Kidney capillary endothelial cell (primary cell): ENCODE data around the gene PLA2G3.

Experiments used
- DNase-seq: peaks from one replicate; pipeline ENCODE4 v3.0.0-alpha.2; 2018; ENCODE audit warnings: low spot score

PLA2G3 gene

DNA sequence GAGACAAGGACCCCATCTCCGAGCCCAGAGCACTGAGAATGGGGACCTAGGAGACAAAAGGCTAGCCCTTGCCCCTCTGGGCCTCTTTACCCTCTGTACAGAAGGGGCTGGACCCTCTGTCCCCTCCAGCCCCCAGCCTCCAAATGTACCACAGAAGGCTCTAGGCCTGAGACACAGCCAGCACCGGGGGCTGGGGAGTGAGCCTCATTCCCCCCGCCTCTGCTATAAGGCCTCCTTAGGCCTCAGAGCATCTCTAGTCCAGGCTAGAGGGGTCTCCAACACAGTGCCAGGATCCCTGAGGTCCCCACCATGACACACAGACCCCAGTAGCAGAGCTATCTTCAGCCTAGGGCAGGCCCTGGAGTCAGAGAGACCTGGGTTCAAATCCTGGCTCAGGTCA lies 54.4 kb downstream of the PLA2G3 start:
- DNase-seq = no peak

DNA sequence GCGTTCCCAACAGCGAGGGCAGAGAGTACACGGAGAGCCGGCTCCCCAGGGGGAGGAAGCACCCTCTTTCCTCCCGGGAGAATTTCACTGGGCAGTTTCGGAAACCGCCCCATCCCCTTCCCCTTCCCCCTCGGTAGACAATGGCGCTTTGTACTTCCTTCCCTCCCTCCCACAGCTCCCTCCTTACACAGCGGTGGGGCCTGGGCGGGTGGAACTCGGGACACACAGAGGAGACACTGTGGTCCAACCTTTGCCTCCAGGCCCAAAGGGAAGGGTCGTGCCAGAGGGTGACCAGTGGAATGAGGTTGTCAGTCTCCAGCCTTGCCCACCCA lies 54.8 kb downstream of the PLA2G3 start:
- DNase-seq = no peak

DNA sequence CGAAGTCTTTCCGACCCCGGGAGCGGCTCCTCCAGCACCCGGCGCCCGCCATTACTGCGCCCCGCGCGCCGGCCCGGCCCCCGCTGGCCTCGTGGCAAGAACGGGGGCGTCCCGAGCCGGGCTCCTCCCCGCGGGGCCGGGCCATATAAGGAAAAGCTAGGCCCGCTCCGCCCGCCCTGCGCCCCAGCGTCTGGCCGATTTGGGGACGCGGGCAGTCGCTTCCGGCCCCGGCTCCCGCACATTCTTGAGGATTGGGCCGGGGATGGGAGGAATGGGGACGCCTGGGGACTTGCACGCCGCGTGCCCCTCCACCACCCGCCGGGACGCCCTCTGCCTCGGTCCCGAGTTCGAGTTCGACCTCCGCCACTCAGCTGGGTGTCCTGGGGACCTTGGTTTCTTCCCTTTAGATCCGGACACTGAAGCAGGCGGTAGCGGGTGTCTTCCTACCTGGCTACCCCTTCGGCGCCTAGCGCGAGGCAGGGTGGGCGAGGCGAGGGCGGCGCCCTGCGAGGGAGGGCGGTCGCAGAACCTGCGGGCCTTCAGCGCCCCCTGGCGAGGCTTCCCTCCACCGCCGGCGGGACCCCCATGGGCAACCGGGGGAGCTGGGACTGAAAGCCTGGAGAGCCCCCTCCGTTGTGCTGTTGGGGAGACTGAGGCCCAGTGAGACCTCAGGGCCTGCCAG lies 55.4 kb downstream of the PLA2G3 start:
- peak; percentile 51 for DNase-seq
